Testis (tissue), 2 donors: Measurements from ENCODE around the gene KDM7A.

Source experiments
- POLR2A ChIP-seq: fragments of 450-650 bp; IDR thresholded peaks from one replicate; pipeline ENCODE4 v1.6.1; 2017; ENCODE audit warnings: antibody characterized with exemption, mild to moderate bottlenecking, moderate library complexity
- TF ChIP-seq, protein P1 (sequence below), 3 experiments: fragments of 450-650 bp in 2 of 3; fragments of 200-600 bp in 1 of 3; sonication (generic) in 1 of 3; IDR thresholded peaks; one replicate each; pipeline ENCODE4 v1.5.1; 2016 to 2019; ENCODE audit warnings: antibody characterized with exemption in 3 of 3, mild to moderate bottlenecking in 2 of 3, moderate library complexity in 1 of 3

DNA sequence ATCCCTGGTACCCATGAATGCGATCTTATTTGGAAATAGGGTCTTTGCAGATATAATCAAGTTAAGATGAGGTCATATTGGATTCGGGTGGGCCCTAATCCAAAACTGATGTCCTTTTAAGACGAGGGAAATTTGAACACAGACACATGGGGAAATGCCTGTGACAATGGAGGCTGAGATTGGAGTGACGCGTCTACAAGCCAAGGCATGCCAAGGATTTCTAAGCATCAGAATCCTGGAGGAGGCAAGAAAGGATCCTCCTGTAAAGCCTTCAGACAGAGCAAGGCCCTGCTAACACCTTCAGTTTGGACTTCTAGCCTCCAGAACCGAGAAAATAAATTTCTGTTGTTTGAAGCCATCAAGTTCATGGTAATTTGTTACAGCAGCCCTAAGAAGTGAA is 132.5 kb downstream of the KDM7A start:
- TF ChIP-seq, protein P1, sequence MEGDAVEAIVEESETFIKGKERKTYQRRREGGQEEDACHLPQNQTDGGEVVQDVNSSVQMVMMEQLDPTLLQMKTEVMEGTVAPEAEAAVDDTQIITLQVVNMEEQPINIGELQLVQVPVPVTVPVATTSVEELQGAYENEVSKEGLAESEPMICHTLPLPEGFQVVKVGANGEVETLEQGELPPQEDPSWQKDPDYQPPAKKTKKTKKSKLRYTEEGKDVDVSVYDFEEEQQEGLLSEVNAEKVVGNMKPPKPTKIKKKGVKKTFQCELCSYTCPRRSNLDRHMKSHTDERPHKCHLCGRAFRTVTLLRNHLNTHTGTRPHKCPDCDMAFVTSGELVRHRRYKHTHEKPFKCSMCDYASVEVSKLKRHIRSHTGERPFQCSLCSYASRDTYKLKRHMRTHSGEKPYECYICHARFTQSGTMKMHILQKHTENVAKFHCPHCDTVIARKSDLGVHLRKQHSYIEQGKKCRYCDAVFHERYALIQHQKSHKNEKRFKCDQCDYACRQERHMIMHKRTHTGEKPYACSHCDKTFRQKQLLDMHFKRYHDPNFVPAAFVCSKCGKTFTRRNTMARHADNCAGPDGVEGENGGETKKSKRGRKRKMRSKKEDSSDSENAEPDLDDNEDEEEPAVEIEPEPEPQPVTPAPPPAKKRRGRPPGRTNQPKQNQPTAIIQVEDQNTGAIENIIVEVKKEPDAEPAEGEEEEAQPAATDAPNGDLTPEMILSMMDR (IDR thresholded peaks at IDR 0.05) = no peak
- no peak for TF ChIP-seq POLR2A
